K562 (cell line): ENCODE measurements around the gene FARSA. TPM values are rescaled to one million over a fixed set of nuclear protein-coding genes. Genes with fewer than 3 reads are reported as not detected.
A peak's percentile ranks its signal among the peaks of the same experiment; 100 is the strongest.

ENCODE experiments used
- AFF1 ChIP-seq, 2 experiments: fragments of 450-650 bp; IDR thresholded peaks; 2 replicates each; pipeline ENCODE4 v1.6.1; 2018; ENCODE audit warnings: mild to moderate bottlenecking in 2 of 2, low read depth in 1 of 2; ENCODE audit not compliant: partially characterized antibody in 2 of 2
- BMI1 ChIP-seq: fragments of 150-350 bp; IDR thresholded peaks from 2 replicates; pipeline ENCODE4 v1.6.1; 2014; ENCODE audit warnings: low read length
- CEBPZ ChIP-seq: fragments of 150-350 bp; IDR thresholded peaks from 2 replicates; pipeline ENCODE4 v1.6.1; 2014; ENCODE audit warnings: low read depth, mild to moderate bottlenecking, low read length, borderline replicate concordance
- CREM ChIP-seq: IDR thresholded peaks from 2 replicates; pipeline ENCODE4 v1.6.1; 2014; ENCODE audit warnings: antibody characterized with exemption, low read depth
- HDAC1 ChIP-seq, 2 experiments: fragments of 450-650 bp; IDR thresholded peaks; 2 replicates each; pipeline ENCODE4 v1.6.1; 2016 to 2017; ENCODE audit warnings: inconsistent platforms in 1 of 2, mild to moderate bottlenecking in 1 of 2, moderate library complexity in 1 of 2
- HDAC3 ChIP-seq: fragments of 450-650 bp; IDR thresholded peaks from 2 replicates; pipeline ENCODE4 v1.6.1; 2018; ENCODE audit warnings: borderline replicate concordance, mild to moderate bottlenecking, moderate library complexity; ENCODE audit not compliant: partially characterized antibody
- JUNB ChIP-seq: fragments of 450-650 bp; formaldehyde crosslinking; conservative IDR thresholded peaks from 2 replicates; pipeline ENCODE4 v1.4.0; 2020; ENCODE audit warnings: mild to moderate bottlenecking
- KDM4B ChIP-seq, 2 experiments: fragments of 450-650 bp in 1 of 2; sonication (generic) in 1 of 2; IDR thresholded peaks; 2 replicates each; pipeline ENCODE4 v1.6.1; 2016 to 2017; ENCODE audit warnings: borderline replicate concordance in 2 of 2, antibody characterized with exemption in 1 of 2, low read depth in 1 of 2, mild to moderate bottlenecking in 1 of 2
- POLR2AphosphoS2 ChIP-seq: IDR thresholded peaks from 2 replicates; pipeline ENCODE4 v1.6.1; 2012; ENCODE audit warnings: low read length, improper control_type of control experiment
- RBM14 ChIP-seq: fragments of 200-400 bp; formaldehyde crosslinking; IDR thresholded peaks from 2 replicates; pipeline ENCODE4 v1.6.1; 2018; ENCODE audit warnings: low read depth, mild to moderate bottlenecking, low read length, moderate library complexity, borderline replicate concordance; ENCODE audit not compliant: insufficient read depth
- RUNX1 ChIP-seq: sonication (generic); IDR thresholded peaks from 2 replicates; pipeline ENCODE4 v1.6.1; 2016; ENCODE audit warnings: antibody characterized with exemption, low read depth
- SIX5 ChIP-seq, 2 experiments: IDR thresholded peaks; 2 replicates each; pipeline ENCODE4 v1.6.1; 2011; ENCODE audit warnings: low read length in 2 of 2, borderline replicate concordance in 1 of 2, low read depth in 1 of 2, mild to moderate bottlenecking in 1 of 2, moderate library complexity in 1 of 2; ENCODE audit not compliant: insufficient read depth in 1 of 2
- SRF ChIP-seq, 2 experiments: fragments of 250-450, 450-650 bp in 1 of 2; sonication (Bioruptor Pico) in 1 of 2; sonication (generic) in 1 of 2; formaldehyde crosslinking; IDR thresholded peaks; 2 replicates each; pipeline versions ENCODE4 v1.5.0 to v1.5.1; 2020 to 2022; ENCODE audit warnings: mild to moderate bottlenecking in 1 of 2, missing genetic modification reagents in 1 of 2
- ZFP36 ChIP-seq: fragments of 150-350 bp; IDR thresholded peaks from 2 replicates; pipeline ENCODE4 v1.6.1; 2018; ENCODE audit warnings: low read length, low read depth; ENCODE audit not compliant: partially characterized antibody
- ZFP91 ChIP-seq: sonication (generic); formaldehyde crosslinking; IDR thresholded peaks from 2 replicates; pipeline ENCODE4 v1.8.0; 2022; ENCODE audit warnings: mild to moderate bottlenecking, missing genetic modification reagents
- ZNF143 ChIP-seq: sonication (generic); formaldehyde crosslinking; IDR thresholded peaks from 2 replicates; pipeline ENCODE4 v1.9.0; 2022; ENCODE audit warnings: mild to moderate bottlenecking, missing genetic modification reagents
- ZNF24 ChIP-seq: fragments of 450-650 bp; IDR thresholded peaks from 2 replicates; pipeline ENCODE4 v1.6.1; 2016
- ZNF431 ChIP-seq: sonication (generic); formaldehyde crosslinking; IDR thresholded peaks from 2 replicates; pipeline ENCODE4 v1.8.0; 2022; ENCODE audit warnings: mild to moderate bottlenecking, missing genetic modification reagents
- ZNF695 ChIP-seq: fragments of 450-650 bp; formaldehyde crosslinking; IDR thresholded peaks from 2 replicates; pipeline ENCODE4 v1.4.0; 2020; ENCODE audit warnings: mild to moderate bottlenecking, moderate library complexity
- polyA plus RNA-seq, 8 experiments: library from polyadenylated mRNA; depleted of rRNA in 4 of 8; stranded (reverse) in 5 of 8; unstranded in 3 of 8; fragments of >200 nt; fragmentation: Nextera tagmentation in 2 of 8; fragmentation: Illumina TruSeq in 1 of 8; extraction: Ambion mirVana in 2 of 8; extraction: Trizol in 1 of 8; gene quantifications; 2 replicates each; pipeline versions ENCODE4 v1.2.1 to v1.2.3, GENCODE V29; 2011 to 2014; ENCODE audit warnings: inconsistent platforms in 1 of 8, missing spikeins in 1 of 8
- total RNA-seq, 7 experiments: library from RNA; depleted of rRNA in 6 of 7; stranded (reverse); fragments of >200 nt in 6 of 7; fragmentation: Illumina TruSeq in 2 of 7; extraction: Trizol in 2 of 7; gene quantifications; 2 replicates each; pipeline versions ENCODE4 v1.2.1 to v1.2.3, GENCODE V29; 2011 to 2021; ENCODE audit warnings: low replicate concordance in 1 of 7

The FARSA gene
- total and polyA plus RNA-seq, 9 of the 15 experiments (the other 6 are each of a cell fraction or from before 2014, with no cell fraction given) = 25.2 to 237 (median 89.6) TPM

- TF ChIP-seq AFF1 (IDR thresholded peaks at IDR 0.05; ENCODE audit: low read depth in 1 of 2, partially characterized antibody in 2 of 2) (no peak), ZFP91 (CRISPR knock-in tag) (no peak), SIX5 (IDR thresholded peaks at IDR 0.05; ENCODE audit: borderline replicate concordance in 1 of 2, insufficient read depth in 1 of 2, low read depth in 1 of 2, low read length in 2 of 2) (no peak), ZNF143 (no peak), RUNX1 (0 out of 2 replicates have a peak, but pooled peaks have one; percentile 43), HDAC1 (IDR thresholded peaks at IDR 0.05) (peak in 1 of 2 experiments; percentile 72; a peak in 2 of 4 replicates), ZNF695 (CRISPR knock-in tag) (no peak), ZNF431 (CRISPR knock-in tag) (no peak), BMI1 (no peak), KDM4B (IDR thresholded peaks at IDR 0.05; ENCODE audit: borderline replicate concordance in 2 of 2, low read depth in 1 of 2) (0 out of 4 replicates have a peak, but pooled peaks of 1 of the 2 experiments have one; percentile 18), RBM14 (no peak), POLR2AphosphoS2 (no peak; the same call in 1 of the 2 replicates), HDAC3 (no peak), CREM (peak; percentile 78), ZNF24 (no peak), CEBPZ (no peak), JUNB (no peak), SRF (CRISPR knock-in tag; IDR thresholded peaks at IDR 0.05) (peak in 1 of 2 experiments; percentile 41; a peak in 1 of 4 replicates), ZFP36 (no peak)
These were observed 52.2 kb downstream of the FARSA start, which contains the start of gene DNASE2 (continued) for GRCh38 chr19:12881172-12881808.
